Endometrial microvascular endothelial cells (primary cell): ENCODE data around the gene GMPR. TPM values are rescaled to one million over a fixed set of nuclear protein-coding genes. Genes with fewer than 3 reads are reported as not detected.
"Not testable (repeated sequence)": the region's sequence is repeated elsewhere in the genome, so short reads cannot be mapped to it uniquely, and the experiment has no call there.

Experiments used
- in situ Hi-C: cut with HindIII; loops from 2 replicates; pipeline ENCODE4 v1.10.0; 2017; ENCODE audit warnings: low sequenced_read_pairs, low pct_unique_long_range_greater_than_20kb; ENCODE audit errors: inconsistent ontology term
- total RNA-seq: library from RNA; depleted of rRNA; stranded (reverse); fragments of >200 nt; gene quantifications from one replicate; pipeline ENCODE4 v1.2.3, GENCODE V29; 2015; ENCODE audit errors: inconsistent ontology term

The GMPR gene
- total RNA-seq, 1 donor from 2014 or later: 33.8 TPM

GRCh38 chr6:16223362-16223761 is 15.0 kb upstream of the GMPR start:
- in situ Hi-C loops: no loop called here

GRCh38 chr6:16224409-16224808 is 14.0 kb upstream of the GMPR start:
- in situ Hi-C loops: no loop called here

DNA sequence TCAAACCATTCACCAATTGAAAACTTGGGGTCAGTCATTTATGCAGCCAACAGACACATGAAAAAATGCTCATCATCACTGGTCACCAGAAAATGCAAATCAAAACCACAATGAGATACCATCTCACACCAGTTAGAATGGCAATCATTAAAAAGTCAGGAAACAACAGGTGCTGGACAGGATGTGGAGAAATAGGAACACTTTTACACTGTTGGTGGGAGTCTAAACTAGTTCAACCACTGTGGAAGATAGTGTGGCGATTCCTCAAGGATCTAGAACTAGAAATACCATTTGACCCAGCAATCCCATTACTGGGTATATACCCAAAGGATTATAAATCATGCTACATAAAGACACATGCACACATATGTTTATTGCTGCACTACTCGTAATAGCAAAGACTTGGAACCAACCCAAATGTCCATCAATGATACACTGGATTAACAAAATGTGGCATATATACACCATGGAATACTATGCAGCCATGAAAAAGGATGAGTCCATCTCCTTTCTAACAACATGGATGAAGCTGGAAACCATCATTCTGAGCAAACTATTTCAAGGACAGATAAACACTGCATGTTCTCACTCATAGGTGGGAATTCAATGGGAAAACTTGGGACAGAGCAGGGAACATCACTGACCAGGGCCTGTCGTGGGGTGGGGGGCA is 13.2 kb upstream of the GMPR start:
- in situ Hi-C loops: not testable (repeated sequence)

DNA sequence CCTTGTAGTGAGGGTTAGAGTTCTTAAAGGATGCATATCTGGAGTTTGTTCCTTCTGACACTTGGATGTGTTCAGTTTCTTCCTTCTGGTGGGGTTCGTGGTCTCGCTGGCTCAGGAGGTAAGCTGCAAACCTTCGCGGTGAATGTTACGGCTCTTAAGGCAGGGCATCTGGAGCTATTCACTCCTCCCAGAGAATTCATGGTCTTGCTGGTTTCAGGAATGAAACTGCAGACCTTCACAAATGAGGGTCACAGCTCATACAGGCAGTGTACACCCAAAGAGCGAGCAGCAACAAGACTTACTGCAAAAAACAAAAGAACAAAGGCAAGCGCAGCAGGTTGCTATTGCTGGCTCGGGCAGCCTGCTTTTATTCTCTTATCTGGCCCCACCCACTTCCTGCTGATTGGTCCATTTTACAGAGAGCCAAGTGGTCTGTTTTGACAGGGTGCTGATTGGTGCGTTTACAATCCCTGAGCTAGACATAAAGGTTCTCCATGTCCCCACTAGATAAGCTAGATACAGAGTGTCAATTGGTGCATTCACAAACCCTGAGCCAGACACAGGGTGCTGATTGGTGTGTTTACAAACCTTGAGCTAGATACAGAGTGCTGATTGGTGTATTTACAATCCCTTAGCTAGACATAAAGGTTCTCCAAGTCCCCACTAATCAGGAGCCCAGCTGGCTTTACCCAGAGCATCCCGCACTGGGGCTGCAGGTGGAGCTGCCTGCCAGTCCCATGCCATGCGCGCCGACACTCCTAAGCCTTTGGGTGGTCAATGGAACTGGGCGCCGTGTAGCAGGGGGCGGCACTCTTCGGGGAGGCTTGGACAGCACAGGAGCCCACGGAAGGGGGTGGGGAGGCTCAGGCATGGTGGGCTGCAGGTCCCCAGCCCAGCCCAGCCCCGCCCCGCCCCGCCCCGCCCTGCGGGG is 12.0 kb upstream of the GMPR start:
- in situ Hi-C loops: not testable (repeated sequence)

DNA sequence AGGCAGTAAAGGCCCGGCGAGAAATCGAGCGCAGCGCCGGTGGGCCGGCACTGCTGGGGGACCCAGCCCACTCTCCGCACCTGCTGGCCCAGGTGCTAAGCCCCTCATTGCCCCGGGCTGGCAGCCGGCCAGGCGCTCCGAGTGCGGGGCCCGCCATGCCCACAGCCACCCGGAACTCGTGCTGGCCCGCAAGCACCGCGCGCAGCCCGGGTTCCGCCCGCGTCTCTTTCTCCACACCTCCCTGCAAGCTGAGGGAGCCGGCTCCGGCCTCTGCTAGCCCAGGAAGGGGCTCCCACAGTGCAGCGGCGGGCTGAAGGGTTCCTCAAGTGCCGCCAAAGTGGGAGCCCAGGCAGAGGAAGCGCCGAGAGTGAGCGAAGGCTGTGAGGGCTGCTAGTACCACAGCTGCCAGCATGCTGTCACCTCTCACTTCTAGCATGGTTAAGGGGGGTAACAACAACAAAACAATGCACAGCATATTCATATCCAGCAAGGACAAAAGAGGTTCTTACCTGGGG is 11.3 kb upstream of the GMPR start:
- in situ Hi-C loops: no loop called here

DNA sequence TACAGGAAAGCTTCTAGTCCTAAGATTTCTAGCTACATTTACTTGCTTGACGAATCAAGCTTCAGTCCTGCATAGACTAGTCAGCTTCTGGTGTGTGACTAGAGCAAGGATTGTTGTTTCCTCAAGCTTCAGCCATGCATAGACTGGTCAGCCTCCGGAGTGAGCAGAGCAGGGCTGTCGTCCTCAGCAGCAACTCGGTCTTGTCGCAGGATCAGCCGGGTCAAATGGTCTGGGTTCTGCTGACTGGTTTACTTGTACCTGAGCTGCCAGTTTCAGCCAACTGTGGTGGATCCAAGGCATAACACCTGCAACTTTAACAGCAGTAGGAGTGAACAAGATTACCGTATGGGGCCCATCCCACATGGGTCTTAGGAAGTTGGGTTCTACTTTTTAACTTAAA is 10.8 kb upstream of the GMPR start:
- in situ Hi-C loops: no loop called here

DNA sequence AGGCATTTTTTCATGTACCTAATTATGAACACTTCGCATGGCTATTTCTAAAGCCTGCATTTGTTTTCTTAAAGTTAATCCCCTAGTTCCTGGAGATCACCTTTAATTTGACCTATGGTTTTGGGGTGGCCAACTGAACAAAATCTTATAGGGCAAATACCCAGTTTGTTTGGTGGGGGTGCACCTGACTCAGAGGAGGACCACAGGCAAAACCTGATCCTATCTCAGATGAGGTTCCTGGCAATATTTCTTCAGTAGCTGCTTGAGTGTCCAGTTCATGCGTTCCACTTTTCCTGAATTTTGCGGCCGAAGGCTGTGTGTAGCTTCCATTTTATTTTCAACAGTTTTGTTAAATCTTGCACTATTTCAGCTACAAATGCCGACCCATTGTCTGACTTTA is 10.3 kb upstream of the GMPR start:
- in situ Hi-C loops: no loop called here

DNA sequence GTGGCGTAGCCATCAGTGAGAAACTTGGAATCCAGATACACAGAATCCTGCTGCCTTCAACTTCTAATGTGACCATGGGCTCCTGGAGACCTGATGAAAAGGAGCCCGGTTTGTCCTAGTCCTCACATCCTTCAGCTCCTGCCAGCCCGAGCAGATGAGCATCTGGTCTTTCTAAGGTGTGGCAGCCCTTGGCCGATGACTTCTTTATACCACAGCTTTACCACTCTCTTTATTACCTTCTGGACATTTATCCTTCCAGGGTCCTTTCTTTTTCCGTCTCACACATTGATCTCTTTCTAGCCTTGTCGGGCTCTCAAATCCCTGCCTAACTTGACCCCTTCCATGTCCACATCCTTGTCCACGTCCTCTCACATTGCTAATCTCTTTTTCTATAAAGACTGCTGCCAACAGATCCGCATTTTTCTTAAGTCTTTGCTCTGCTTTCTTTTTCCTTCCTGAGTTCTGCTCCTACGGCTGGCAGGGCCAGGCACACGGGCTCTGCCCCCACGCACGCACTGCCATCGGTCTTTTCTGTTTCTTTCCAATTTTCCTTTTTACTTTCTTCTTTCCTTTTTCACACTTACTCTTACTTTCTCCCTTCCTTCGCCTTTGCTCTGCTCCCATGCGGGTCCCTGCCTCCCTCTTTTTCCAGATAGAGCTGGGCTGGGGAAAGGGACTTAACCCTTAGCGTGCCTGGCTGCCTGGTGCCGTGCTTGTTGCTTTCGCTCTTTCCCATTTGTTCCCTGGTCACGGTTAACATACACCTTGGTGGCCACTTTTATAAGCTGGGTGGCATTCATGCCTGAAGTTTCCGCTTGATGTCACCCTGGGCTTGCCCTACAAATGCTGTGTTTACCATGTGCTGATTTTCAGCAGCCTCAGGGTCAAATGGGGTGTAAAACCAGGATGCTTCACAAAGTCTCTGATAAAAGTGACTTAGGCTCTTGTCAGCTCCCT is 9.4 kb upstream of the GMPR start:
- in situ Hi-C loops: no loop called here

DNA sequence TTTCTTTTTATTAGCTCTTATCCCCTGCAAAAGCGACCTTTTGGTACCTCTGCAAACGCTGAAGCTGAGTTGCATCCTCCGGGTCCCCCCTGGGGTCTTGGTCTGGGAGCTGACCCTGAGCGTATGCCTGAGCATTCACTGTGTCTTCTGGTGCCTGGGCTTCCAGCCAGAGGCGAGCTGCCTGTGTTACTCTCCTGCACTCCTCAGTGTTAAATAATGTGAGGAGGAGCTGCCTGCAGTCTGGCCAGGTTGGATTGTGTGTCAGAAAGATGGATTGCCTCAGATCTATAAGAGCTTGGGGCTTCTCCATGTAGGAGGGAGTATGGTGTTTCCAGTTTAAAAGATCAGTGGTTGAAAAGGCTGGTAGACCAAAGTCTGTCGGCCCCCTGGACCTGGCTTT is 8.7 kb upstream of the GMPR start:
- in situ Hi-C loops: no loop called here

DNA sequence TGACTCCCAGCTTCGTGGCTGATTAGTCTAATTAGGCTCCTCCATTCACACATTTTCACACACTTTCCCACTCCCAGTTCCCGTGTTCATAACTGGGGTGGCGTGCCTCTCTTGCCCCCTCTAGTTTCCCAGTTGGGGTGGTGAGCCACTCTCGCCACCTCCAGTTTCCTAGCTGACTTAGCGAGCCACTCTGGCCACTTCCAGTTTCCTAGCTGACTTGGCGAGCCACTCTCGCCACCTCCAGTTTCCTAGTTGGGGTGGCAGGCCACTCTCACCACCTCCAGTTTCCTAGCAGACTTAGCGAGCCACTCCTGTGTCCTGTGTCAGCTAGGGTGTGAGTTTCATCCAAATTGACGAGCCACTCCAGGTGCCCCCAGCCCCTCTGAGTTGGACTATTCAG is 7.4 kb upstream of the GMPR start:
- in situ Hi-C loops: no loop called here

GRCh38 chr6:16232086-16232485 is 6.3 kb upstream of the GMPR start:
- in situ Hi-C loops: no loop called here

DNA sequence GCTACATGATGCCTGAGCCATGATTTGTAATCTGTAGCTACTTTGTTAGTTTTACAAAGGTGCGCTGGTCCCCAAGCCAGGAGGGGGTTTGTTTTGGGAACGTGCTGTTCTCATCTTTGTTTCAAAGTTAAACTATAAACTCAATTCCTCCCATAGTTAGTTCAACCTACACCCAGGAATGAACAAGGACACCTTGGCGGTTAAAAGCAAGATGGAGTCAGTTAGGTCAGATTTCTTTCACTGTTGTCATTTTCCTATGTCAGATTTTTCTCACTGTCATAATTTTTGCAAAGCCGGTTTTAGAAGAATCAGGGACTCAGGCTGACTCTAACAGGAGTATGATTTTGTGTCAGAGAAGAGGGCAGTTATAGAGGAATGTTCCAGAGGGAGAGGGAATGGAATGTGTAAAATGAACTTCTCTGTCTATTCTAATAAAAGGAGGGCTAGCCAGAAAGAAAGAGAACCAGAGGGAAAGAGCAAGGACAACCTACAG is 2.3 kb upstream of the GMPR start:
- in situ Hi-C loops: loop anchor here (5.0 kb wide), 1 partner anchor 36 kb away; no protein-coding TSS in a partner anchor

GRCh38 chr6:16236631-16237199 is 1.7 kb upstream of the GMPR start:
- in situ Hi-C loops: loop anchor here (5.0 kb wide), 1 partner anchor 36 kb away; no protein-coding TSS in a partner anchor

DNA sequence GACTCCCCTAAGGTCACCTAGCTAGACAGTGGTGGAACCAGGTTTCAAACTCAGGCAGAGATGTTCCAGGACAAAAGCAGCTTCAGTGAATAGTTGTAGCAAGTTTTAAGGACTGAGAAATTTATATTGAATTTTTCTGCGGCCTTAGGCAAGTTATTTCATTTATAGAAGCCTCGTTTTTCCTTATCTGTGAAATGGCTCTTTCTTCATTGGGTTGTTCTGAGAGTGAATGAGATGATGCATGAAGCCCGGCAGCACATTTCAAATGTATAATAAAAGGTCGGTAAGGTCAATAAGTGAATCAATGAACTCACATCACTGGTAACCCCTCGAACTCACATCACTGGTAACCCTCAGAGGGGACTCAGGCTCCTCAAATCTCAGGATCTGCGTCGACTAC is 1.1 kb upstream of the GMPR start:
- in situ Hi-C loops: loop anchor here (5.0 kb wide), 1 partner anchor 35 kb away; no protein-coding TSS in a partner anchor

- in situ Hi-C loops: loop anchor here (5.0 kb wide), 1 partner anchor 33 kb away; no protein-coding TSS in a partner anchor
These were observed 793 bp downstream of the GMPR start for GRCh38 chr6:16238963-16239797.

GRCh38 chr6:16239798-16240123 is 1.4 kb downstream of the GMPR start:
- in situ Hi-C loops: loop anchor here (5.0 kb wide), 1 partner anchor 33 kb away; no protein-coding TSS in a partner anchor

- in situ Hi-C loops: no loop called here
These were observed 2.4 kb downstream of the GMPR start for GRCh38 chr6:16240589-16241320.
